ENCODE measurements around the gene ZRSR2. TPM values are rescaled to one million over a fixed set of nuclear protein-coding genes. Genes with fewer than 3 reads are reported as not detected.

Gene ZRSR2
- polyA plus RNA-seq, 1 of the 3 experiments (the other 2 are of a cell fraction) = 14.3 TPM

DNA sequence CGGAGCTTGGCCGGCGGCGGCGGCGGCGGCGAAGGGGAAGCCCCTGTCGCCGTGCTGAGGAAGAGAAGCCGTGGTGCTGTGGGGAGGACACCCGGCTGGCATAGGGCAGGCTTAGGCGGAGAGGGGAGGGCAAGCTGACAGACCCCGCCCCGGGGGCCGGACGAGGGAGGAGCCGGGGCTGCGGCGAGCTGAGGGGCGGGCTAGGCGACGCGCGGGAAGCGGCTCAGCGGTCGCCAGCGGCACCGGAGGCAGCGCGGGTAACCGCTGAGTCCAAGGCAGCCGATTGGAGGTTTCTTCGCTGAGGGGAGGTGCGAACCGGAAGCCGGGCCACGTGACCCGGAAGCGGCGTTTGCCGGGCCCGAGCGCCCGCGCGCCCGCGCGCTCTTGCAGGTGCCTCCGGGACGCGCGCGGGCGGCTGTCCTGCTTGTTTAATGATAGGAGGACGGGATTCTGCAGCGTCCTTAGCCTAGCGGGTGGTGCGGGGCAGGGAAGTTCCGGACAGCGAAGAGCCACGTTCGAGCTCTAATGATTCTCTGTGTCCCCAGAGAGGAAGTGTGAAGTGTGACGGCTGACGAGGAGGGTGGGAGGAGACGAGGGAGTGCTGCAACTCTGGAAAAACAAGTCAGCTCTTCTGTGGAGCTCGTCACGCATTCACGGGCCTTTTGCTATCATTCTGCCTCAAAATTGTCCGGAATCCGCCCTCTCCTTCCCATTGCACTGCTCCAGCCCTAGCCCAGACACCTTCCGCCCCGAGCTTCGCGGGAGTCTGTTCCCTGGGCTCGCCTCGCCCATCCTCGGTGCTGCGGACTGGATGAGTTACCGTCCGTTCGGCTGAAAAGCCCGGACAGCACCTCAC lies 64.7 kb downstream of the ZRSR2 start, which contains the start of gene AP1S2:
Gene AP1S2 (minus strand): TSS at position 102 of the 856 bp plus-strand sequence. CDS start 2,289 bp downstream, outside the sequence.
- peaks cover 0 to 2% of the 10 kb centered on the region in 2 experiments for H3K36me3 ChIP-seq (replicated peaks in 1 of 2; ENCODE audit: control insufficient read depth in 1 of 2, insufficient read depth in 2 of 2, low read length in 1 of 2)
- H3K9me2 ChIP-seq = no peaks in the 10 kb centered on the region
- H3K79me2 ChIP-seq (ENCODE audit: insufficient read depth) = peaks cover 13% of the 10 kb centered on the region; the same call in 1 of the 2 replicates
- ChIA-PET POLR2A (interaction anchor here (0.8 to 1.2 kb wide), 4 partner anchors 10 to 864 kb away, joined by 3 to 5 read pairs (median 4); partner anchors contain the start of genes CTPS2 and SYAP1), CTCF (interaction anchor here (0.9 to 1.0 kb wide), 2 partner anchors 39 to 268 kb away, joined by 4 to 6 read pairs; partner anchors contain the start of gene GRPR)
- H4K20me1 ChIP-seq (ENCODE audit: insufficient read depth) = no peaks in the 10 kb centered on the region
- peak within 1 kb of the TSS; percentile 78 to 79 for H3K4me3 ChIP-seq (ENCODE audit: low read depth in 2 of 2, low read length in 1 of 2)
- no peaks in the 10 kb centered on the region; the same call in 1 of the 2 replicates for H3K27me3 ChIP-seq (ENCODE audit: insufficient read depth)
- DNase-seq = peak; percentile 97
- 0% methylated on average over 31 of the region's 85 CpGs for WGBS (ENCODE audit: low lambda C conversion rate)
- peak within 1 kb of the TSS; percentile 82 for H3K4me2 ChIP-seq
- peaks cover 16% of the 10 kb centered on the region for H3F3A ChIP-seq (replicated peaks; ENCODE audit: insufficient read depth)
- H3K9ac ChIP-seq = peak within 1 kb of the TSS; percentile 62
- peaks cover 6 to 9% of the 10 kb centered on the region in 2 experiments; a peak in 2 of 4 replicates for H3K4me1 ChIP-seq (ENCODE audit: control insufficient read depth in 1 of 2, insufficient read depth in 2 of 2, low read depth in 1 of 2, low read length in 1 of 2)
- peak within 1 kb of the TSS; percentile 92 for H2AFZ ChIP-seq (ENCODE audit: low read depth)
- no peaks in the 10 kb centered on the region for H3K9me3 ChIP-seq
- H3K27ac ChIP-seq (ENCODE audit: low read depth in 2 of 2, low read length in 1 of 2) = peak within 1 kb of the TSS; percentile 59 to 91; a peak in 3 of 4 replicates
- TF ChIP-seq USF1 (IDR thresholded peaks at IDR 0.05; ENCODE audit: borderline replicate concordance, low read depth) = peak; percentile 96
- TF ChIP-seq, protein P1, sequence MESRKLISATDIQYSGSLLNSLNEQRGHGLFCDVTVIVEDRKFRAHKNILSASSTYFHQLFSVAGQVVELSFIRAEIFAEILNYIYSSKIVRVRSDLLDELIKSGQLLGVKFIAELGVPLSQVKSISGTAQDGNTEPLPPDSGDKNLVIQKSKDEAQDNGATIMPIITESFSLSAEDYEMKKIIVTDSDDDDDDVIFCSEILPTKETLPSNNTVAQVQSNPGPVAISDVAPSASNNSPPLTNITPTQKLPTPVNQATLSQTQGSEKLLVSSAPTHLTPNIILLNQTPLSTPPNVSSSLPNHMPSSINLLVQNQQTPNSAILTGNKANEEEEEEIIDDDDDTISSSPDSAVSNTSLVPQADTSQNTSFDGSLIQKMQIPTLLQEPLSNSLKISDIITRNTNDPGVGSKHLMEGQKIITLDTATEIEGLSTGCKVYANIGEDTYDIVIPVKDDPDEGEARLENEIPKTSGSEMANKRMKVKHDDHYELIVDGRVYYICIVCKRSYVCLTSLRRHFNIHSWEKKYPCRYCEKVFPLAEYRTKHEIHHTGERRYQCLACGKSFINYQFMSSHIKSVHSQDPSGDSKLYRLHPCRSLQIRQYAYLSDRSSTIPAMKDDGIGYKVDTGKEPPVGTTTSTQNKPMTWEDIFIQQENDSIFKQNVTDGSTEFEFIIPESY (IDR thresholded peaks at IDR 0.05; ENCODE audit: borderline replicate concordance, low read depth) = no peak
- no peak for TF ChIP-seq RCOR1 (IDR thresholded peaks at IDR 0.05; ENCODE audit: low read length)
- no peak for TF ChIP-seq EP300 (IDR thresholded peaks at IDR 0.05; ENCODE audit: borderline replicate concordance in 1 of 2, low read depth in 1 of 2, low read length in 1 of 2)
- TF ChIP-seq FOSL2 (IDR thresholded peaks at IDR 0.05; ENCODE audit: borderline replicate concordance, low read depth) = no peak
- no peak for TF ChIP-seq FOXJ3 (CRISPR knock-in tag; IDR thresholded peaks at IDR 0.05)
- TF ChIP-seq RFX5 (IDR thresholded peaks at IDR 0.05; ENCODE audit: low read length) = peak; percentile 94
- peak; percentile 95 for TF ChIP-seq ELF1 (IDR thresholded peaks at IDR 0.05)
- peak; percentile 61; the same call in 1 of the 2 replicates for TF ChIP-seq POLR2AphosphoS5 (IDR thresholded peaks at IDR 0.05; ENCODE audit: low read depth, low read length)
- TF ChIP-seq GABPA (IDR thresholded peaks at IDR 0.05; ENCODE audit: low read depth) = peak; percentile 76
- TF ChIP-seq YY1 (IDR thresholded peaks at IDR 0.05; ENCODE audit: low read depth) = no peak
- no peak for TF ChIP-seq FOXM1 (IDR thresholded peaks at IDR 0.05; ENCODE audit: low read depth)
- TF ChIP-seq CHD2 (IDR thresholded peaks at IDR 0.05; ENCODE audit: low read length, partially characterized antibody) = no peak
- TF ChIP-seq, protein P2, sequence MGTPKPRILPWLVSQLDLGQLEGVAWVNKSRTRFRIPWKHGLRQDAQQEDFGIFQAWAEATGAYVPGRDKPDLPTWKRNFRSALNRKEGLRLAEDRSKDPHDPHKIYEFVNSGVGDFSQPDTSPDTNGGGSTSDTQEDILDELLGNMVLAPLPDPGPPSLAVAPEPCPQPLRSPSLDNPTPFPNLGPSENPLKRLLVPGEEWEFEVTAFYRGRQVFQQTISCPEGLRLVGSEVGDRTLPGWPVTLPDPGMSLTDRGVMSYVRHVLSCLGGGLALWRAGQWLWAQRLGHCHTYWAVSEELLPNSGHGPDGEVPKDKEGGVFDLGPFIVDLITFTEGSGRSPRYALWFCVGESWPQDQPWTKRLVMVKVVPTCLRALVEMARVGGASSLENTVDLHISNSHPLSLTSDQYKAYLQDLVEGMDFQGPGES (IDR thresholded peaks at IDR 0.05; ENCODE audit: low read depth, low read length) = no peak
- TF ChIP-seq PBX3 (IDR thresholded peaks at IDR 0.05) = no peak
- TF ChIP-seq, protein P3, sequence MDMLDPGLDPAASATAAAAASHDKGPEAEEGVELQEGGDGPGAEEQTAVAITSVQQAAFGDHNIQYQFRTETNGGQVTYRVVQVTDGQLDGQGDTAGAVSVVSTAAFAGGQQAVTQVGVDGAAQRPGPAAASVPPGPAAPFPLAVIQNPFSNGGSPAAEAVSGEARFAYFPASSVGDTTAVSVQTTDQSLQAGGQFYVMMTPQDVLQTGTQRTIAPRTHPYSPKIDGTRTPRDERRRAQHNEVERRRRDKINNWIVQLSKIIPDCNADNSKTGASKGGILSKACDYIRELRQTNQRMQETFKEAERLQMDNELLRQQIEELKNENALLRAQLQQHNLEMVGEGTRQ (IDR thresholded peaks at IDR 0.05; ENCODE audit: borderline replicate concordance, low read depth, low read length) = peak; percentile 75
- TF ChIP-seq MXI1 (IDR thresholded peaks at IDR 0.05; ENCODE audit: low read depth, low read length) = 0 out of 2 replicates have a peak, but pooled peaks have one; percentile 23
- no peak for TF ChIP-seq CTCF (IDR thresholded peaks at IDR 0.05)
- TF ChIP-seq GATA2 (CRISPR knock-in tag; IDR thresholded peaks at IDR 0.05) = no peak
- TF ChIP-seq SMC3 (IDR thresholded peaks at IDR 0.05; ENCODE audit: low read depth, low read length) = no peak
